ENCODE data around the gene KIAA1217. TPM values are rescaled to one million over a fixed set of nuclear protein-coding genes. Genes with fewer than 3 reads are reported as not detected.

KIAA1217 gene
- total and polyA plus RNA-seq, 2 of the 8 experiments (the other 6 are each of a cell fraction or from before 2014, with no cell fraction given) = 4.5 to 15.6 TPM

DNA sequence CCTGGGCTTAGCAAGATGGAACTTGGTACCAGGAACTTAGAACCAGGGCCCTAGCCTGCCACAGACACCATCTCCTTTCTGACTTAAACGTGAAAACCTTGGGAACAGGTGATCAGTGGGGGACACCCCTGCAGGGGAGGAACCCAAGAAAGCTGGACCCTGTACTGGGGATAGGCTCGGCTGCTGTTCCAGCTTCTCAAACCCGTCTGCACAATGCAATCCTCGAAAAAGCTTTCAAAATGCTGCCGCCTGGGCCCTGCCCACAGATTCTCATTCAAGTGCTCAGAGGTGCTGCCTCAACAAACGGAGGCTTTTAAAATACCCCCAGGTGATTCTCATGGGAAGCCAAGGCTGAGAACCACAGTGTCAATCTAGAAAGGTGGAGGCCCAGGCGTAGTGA, 345.1 kb downstream of the KIAA1217 start (continued):
- TF ChIP-seq, protein P1, sequence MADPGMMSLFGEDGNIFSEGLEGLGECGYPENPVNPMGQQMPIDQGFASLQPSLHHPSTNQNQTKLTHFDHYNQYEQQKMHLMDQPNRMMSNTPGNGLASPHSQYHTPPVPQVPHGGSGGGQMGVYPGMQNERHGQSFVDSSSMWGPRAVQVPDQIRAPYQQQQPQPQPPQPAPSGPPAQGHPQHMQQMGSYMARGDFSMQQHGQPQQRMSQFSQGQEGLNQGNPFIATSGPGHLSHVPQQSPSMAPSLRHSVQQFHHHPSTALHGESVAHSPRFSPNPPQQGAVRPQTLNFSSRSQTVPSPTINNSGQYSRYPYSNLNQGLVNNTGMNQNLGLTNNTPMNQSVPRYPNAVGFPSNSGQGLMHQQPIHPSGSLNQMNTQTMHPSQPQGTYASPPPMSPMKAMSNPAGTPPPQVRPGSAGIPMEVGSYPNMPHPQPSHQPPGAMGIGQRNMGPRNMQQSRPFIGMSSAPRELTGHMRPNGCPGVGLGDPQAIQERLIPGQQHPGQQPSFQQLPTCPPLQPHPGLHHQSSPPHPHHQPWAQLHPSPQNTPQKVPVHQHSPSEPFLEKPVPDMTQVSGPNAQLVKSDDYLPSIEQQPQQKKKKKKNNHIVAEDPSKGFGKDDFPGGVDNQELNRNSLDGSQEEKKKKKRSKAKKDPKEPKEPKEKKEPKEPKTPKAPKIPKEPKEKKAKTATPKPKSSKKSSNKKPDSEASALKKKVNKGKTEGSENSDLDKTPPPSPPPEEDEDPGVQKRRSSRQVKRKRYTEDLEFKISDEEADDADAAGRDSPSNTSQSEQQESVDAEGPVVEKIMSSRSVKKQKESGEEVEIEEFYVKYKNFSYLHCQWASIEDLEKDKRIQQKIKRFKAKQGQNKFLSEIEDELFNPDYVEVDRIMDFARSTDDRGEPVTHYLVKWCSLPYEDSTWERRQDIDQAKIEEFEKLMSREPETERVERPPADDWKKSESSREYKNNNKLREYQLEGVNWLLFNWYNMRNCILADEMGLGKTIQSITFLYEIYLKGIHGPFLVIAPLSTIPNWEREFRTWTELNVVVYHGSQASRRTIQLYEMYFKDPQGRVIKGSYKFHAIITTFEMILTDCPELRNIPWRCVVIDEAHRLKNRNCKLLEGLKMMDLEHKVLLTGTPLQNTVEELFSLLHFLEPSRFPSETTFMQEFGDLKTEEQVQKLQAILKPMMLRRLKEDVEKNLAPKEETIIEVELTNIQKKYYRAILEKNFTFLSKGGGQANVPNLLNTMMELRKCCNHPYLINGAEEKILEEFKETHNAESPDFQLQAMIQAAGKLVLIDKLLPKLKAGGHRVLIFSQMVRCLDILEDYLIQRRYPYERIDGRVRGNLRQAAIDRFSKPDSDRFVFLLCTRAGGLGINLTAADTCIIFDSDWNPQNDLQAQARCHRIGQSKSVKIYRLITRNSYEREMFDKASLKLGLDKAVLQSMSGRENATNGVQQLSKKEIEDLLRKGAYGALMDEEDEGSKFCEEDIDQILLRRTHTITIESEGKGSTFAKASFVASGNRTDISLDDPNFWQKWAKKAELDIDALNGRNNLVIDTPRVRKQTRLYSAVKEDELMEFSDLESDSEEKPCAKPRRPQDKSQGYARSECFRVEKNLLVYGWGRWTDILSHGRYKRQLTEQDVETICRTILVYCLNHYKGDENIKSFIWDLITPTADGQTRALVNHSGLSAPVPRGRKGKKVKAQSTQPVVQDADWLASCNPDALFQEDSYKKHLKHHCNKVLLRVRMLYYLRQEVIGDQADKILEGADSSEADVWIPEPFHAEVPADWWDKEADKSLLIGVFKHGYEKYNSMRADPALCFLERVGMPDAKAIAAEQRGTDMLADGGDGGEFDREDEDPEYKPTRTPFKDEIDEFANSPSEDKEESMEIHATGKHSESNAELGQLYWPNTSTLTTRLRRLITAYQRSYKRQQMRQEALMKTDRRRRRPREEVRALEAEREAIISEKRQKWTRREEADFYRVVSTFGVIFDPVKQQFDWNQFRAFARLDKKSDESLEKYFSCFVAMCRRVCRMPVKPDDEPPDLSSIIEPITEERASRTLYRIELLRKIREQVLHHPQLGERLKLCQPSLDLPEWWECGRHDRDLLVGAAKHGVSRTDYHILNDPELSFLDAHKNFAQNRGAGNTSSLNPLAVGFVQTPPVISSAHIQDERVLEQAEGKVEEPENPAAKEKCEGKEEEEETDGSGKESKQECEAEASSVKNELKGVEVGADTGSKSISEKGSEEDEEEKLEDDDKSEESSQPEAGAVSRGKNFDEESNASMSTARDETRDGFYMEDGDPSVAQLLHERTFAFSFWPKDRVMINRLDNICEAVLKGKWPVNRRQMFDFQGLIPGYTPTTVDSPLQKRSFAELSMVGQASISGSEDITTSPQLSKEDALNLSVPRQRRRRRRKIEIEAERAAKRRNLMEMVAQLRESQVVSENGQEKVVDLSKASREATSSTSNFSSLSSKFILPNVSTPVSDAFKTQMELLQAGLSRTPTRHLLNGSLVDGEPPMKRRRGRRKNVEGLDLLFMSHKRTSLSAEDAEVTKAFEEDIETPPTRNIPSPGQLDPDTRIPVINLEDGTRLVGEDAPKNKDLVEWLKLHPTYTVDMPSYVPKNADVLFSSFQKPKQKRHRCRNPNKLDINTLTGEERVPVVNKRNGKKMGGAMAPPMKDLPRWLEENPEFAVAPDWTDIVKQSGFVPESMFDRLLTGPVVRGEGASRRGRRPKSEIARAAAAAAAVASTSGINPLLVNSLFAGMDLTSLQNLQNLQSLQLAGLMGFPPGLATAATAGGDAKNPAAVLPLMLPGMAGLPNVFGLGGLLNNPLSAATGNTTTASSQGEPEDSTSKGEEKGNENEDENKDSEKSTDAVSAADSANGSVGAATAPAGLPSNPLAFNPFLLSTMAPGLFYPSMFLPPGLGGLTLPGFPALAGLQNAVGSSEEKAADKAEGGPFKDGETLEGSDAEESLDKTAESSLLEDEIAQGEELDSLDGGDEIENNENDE (IDR thresholded peaks at IDR 0.05; ENCODE audit: insufficient replicate concordance, low read length) = no peak
- TF ChIP-seq CHD1 (IDR thresholded peaks at IDR 0.05; ENCODE audit: low read depth, low read length) (no peak), CEBPB (IDR thresholded peaks at IDR 0.05; ENCODE audit: low read depth, low read length) (no peak), CHD2 (IDR thresholded peaks at IDR 0.05; ENCODE audit: low read length) (no peak), POU5F1 (IDR thresholded peaks at IDR 0.05; ENCODE audit: low read depth, low read length) (no peak), JUND (IDR thresholded peaks at IDR 0.05; ENCODE audit: low read length) (no peak), TCF12 (IDR thresholded peaks at IDR 0.05; ENCODE audit: low read depth, low read length) (no peak), EGR1 (IDR thresholded peaks at IDR 0.05; ENCODE audit: borderline replicate concordance, low read depth, low read length) (no peak), SP1 (IDR thresholded peaks at IDR 0.05; ENCODE audit: low read depth, low read length) (no peak), CBX5 (IDR thresholded peaks at IDR 0.05; ENCODE audit: low read depth, low read length) (no peak), FOSL1 (IDR thresholded peaks at IDR 0.05; ENCODE audit: insufficient read depth, low read depth, low read length) (no peak)
- TF ChIP-seq, protein P2, sequence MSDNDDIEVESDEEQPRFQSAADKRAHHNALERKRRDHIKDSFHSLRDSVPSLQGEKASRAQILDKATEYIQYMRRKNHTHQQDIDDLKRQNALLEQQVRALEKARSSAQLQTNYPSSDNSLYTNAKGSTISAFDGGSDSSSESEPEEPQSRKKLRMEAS (IDR thresholded peaks at IDR 0.05) = no peak

All from H1 (cell line).